ENCODE results near the gene COPZ1. TPM values are rescaled to one million over a fixed set of nuclear protein-coding genes. Genes with fewer than 3 reads are reported as not detected.

The COPZ1 gene
- total RNA-seq, 8 experiments from 2014 or later = 117 to 152 (median 133) TPM

DNA sequence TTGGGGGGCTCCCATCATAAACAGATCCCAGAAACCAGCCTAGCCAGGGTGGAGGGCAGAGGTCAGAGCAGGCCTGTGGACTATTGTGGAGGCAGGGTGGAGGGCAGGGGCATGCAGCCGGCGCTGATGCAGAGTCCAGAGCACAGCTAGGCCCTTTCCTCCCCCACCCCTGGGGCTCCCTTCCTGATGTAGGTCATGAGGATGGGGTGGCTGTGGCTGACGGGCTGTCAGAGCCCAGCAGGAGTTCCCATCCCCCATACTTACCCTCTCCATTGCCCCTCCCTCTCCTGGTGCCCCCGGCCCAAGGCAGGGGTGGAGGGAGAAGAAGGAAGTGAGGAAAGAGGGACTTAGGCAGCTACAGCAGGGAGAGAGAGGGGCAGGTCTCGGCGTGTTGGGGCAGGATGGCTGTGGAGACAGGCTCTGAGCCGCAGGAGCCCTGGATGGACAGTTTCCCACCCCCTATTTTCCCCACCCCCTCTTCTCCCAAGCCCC lies 65.3 kb downstream of the COPZ1 start:
- peak in 5 of 8 experiments; percentile 36 to 62 (median 50) for ATAC-seq (replicated peaks in 6 of 8)
- no peak overlapping the region for H3K27ac ChIP-seq
- in situ Hi-C loops (cut with MboI; ENCODE audit: low pct_unique_long_range_greater_than_20kb in 2 of 9, low sequenced_read_pairs in 9 of 9, unreplicated experiment in 9 of 9) = loop anchor here in 2 of 9 experiments (10.0 to 25.0 kb wide), 2 partner anchors 55 to 378 kb away; partner anchors contain the start of genes HOXC8 (in 1 of the 2) and HOXC9 (in 1 of the 2)
- H3K4me3 ChIP-seq = peak overlapping the region in 1 of 5 donors; percentile 42
- H3K4me1 ChIP-seq (replicated peaks in 1 of 2) = peaks cover 35 to 48% of the 10 kb centered on the region in 2 donors
- WGBS, 10 experiments = 60% methylated on average over 1 of the region's 7 CpGs; no CpG with 5 or more reads in 9 of the 10 experiments

DNA sequence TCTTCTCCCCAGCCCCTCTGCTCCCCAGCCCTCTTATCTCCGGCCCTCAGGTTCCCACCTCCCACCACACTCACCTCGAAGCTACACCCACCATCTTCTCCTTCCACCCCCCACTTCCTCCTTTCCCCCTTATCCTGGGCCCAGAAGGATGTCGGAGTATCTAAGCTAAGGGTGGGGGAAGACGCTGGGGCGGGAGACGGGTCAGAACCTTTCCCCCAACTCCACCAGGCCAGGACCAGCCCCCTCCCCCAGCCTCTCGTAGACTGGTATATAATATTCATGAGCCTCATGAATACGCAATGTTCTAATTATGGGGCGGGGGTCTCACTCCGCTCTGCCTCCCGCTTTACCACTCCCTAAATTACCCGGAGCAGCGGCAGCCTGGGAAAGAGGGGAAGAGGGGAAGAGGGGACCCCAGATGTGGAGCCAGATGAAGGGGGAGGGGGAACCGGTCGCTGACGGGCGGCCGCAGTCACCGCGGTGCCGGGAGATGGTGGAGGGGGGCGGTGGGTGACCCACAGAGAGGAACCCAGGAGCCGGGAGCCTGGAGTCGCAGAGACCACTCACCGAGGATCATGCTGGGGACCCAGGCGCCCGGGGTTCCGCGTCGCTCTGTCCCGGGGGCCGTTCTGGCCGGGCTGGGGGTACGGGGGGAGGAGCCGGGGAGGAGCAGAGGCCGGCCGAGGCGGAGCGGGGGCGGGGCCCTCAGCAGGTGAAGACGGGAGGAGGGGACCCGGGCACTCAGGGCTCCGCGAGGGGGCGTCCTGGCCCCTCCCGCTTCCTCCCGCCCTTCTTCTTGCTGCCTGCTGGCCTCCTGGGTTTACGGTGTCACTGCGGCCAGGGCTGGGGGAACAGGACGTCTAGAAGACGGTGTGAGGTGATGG lies 66.0 kb downstream of the COPZ1 start:
- Histone ChIP-seq H3K4me1 (replicated peaks in 1 of 2) (peaks cover 30 to 41% of the 10 kb centered on the region in 2 donors), H3K27ac (peak overlapping the region in 1 of 2 donors; percentile 44), H3K4me3 (peak overlapping the region; percentile 31 to 45 (median 42))
- in situ Hi-C loops (cut with MboI; ENCODE audit: low pct_unique_long_range_greater_than_20kb in 2 of 9, low sequenced_read_pairs in 9 of 9, unreplicated experiment in 9 of 9) = loop anchor here in 2 of 9 experiments (10.0 to 25.0 kb wide), 2 partner anchors 54 to 379 kb away; partner anchors contain the start of genes HOXC8 (in 1 of the 2) and HOXC9 (in 1 of the 2)
- peak in 5 of 8 experiments; percentile 60 to 77 (median 72) for ATAC-seq (replicated peaks in 6 of 8)
- no CpG with 5 or more reads among the region's 51 CpGs for WGBS, 10 experiments

DNA sequence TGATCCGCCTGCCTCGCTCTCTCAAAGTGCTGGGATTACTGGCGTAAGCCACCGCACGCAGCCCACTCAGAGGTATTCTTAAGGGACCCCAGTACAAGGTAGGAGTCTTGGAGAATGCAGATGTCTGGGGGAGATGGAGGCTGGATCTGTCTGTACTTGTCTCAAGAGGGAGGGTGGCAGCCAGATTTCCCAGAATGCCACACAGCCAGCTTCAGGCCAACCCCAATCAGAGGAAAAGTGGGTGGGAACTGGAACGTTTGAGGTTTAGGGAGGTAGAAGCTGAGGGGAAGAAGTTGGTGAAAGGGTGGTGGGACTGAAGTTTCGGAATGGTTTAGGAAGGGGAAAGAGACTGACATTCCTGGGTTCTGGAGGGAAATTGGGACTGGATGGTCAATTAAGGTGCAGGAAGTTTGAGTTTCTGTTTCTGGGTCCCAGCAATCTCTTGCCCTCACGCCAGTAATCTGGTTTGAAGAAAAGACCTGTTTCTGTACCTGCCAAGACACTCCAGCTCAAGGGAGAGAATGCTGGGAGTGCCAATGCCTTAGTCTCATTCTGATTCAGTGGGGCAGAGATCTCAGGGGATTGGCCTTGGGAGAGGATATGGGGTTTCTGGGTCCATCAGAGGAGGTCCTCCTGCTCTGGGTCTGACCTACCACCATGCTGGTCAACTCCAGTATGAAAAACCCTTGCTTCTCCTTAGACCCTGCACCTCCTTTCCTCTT lies 67.7 kb downstream of the COPZ1 start:
- peaks cover 22 to 31% of the 10 kb centered on the region in 2 donors for H3K4me1 ChIP-seq (replicated peaks in 1 of 2)
- H3K4me3 ChIP-seq = no peak overlapping the region
- in situ Hi-C loops (cut with MboI; ENCODE audit: low pct_unique_long_range_greater_than_20kb in 2 of 9, low sequenced_read_pairs in 9 of 9, unreplicated experiment in 9 of 9) = loop anchor here in 2 of 9 experiments (10.0 to 25.0 kb wide), 2 partner anchors 52 to 380 kb away; partner anchors contain the start of genes HOXC8 (in 1 of the 2) and HOXC9 (in 1 of the 2)
- 67 to 100% (median 100%) methylated on average over 1 to 4 of the region's 8 CpGs for WGBS, 10 experiments
- no peak overlapping the region for H3K27ac ChIP-seq
- no peak for ATAC-seq (replicated peaks in 6 of 8)

DNA sequence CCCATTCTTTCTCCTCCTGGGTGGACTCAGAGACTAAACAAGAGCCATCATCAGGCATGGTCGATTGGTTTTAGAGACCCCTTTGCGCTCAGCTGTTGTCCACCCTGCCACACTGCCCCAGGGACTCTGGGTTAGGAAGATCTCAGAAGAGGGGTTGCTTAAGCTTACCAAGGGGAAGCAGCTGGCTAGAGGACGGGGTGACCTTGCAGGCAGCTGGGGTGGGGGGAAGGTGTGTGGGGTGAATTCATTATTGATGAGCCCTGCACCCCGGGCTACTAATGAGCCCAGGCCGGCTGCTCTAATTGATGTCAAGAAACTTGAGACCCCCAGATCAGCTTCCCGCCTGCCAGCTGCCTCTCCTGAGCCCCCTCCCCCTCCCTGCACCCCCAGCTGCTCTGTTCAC lies 68.3 kb downstream of the COPZ1 start:
- in situ Hi-C loops (cut with MboI; ENCODE audit: low pct_unique_long_range_greater_than_20kb in 2 of 9, low sequenced_read_pairs in 9 of 9, unreplicated experiment in 9 of 9) = loop anchor here in 2 of 9 experiments (10.0 to 25.0 kb wide), 2 partner anchors 52 to 381 kb away; partner anchors contain the start of genes HOXC8 (in 1 of the 2) and HOXC9 (in 1 of the 2)
- Histone ChIP-seq H3K4me3 (no peak overlapping the region), H3K27ac (no peak overlapping the region), H3K4me1 (replicated peaks in 1 of 2) (peaks cover 17 to 26% of the 10 kb centered on the region in 2 donors)
- ATAC-seq (replicated peaks in 6 of 8) = no peak
- WGBS, 10 experiments = 85% methylated on average over 3 of the region's 6 CpGs; no CpG with 5 or more reads in 9 of the 10 experiments

DNA sequence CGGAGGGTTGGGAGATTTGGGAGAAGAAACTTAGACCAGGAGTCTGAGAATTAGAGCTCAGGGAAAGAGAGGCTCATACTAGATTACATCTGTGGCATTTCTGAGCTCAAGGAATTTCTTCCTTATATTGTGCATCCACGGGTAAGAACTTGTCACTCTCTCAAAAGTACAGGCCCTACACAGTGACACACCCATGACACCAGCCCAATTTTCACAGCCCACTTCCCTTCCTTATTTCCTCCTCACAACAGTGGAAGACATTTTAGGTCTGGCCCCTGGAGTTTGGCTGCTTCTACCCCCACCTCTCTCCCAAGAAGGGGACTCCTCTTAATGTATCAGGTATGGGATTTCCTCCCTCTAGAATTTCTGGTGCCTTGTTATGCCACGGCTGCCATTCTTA lies 68.8 kb downstream of the COPZ1 start:
- Histone ChIP-seq H3K4me3 (no peak overlapping the region), H3K4me1 (replicated peaks in 1 of 2) (peaks cover 17 to 22% of the 10 kb centered on the region in 2 donors), H3K27ac (no peak overlapping the region)
- no peak for ATAC-seq (replicated peaks in 6 of 8)
- in situ Hi-C loops (cut with MboI; ENCODE audit: low pct_unique_long_range_greater_than_20kb in 2 of 9, low sequenced_read_pairs in 9 of 9, unreplicated experiment in 9 of 9) = loop anchor here in 2 of 9 experiments (10.0 to 25.0 kb wide), 2 partner anchors 51 to 381 kb away; partner anchors contain the start of genes HOXC8 (in 1 of the 2) and HOXC9 (in 1 of the 2)
- 0 to 88% (median 65%) methylated on average over 1 to 3 of the region's 3 CpGs; no CpG with 5 or more reads in 2 of the 10 experiments for WGBS, 10 experiments

DNA sequence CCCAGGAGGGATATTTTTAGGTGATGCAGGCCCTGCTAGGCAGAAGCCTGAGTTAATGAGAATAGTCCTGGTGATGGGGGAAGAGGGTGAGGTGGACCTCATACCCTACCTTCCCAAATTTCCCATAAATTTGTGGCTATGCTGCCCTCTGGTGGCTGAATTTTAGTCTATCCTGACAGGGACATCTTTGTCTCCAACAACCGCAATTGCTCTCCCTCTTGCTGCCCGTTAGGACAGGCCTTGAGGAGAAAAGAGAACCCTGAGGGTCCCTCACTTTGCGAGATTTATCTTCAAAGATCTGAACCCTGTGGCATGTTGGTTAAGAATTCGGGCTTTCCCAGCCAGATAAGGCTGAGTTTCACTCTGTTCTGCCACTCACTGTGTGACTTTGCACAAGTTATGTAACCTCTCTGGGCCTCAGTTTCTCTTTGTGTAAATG lies 69.4 kb downstream of the COPZ1 start:
- ATAC-seq (replicated peaks in 6 of 8) = peak in 3 of 8 experiments; percentile 63 to 85 (median 68)
- no peak overlapping the region for H3K27ac ChIP-seq
- 0 to 76% (median 26%) methylated on average over 1 to 4 of the region's 4 CpGs; no CpG with 5 or more reads in 2 of the 10 experiments for WGBS, 10 experiments
- H3K4me1 ChIP-seq (replicated peaks in 1 of 2) = peaks cover 17 to 18% of the 10 kb centered on the region in 2 donors
- no peak overlapping the region for H3K4me3 ChIP-seq
- in situ Hi-C loops (cut with MboI; ENCODE audit: low pct_unique_long_range_greater_than_20kb in 2 of 9, low sequenced_read_pairs in 9 of 9, unreplicated experiment in 9 of 9) = loop anchor here in 2 of 9 experiments (10.0 to 25.0 kb wide), 2 partner anchors 51 to 382 kb away; partner anchors contain the start of genes HOXC8 (in 1 of the 2) and HOXC9 (in 1 of the 2)

DNA sequence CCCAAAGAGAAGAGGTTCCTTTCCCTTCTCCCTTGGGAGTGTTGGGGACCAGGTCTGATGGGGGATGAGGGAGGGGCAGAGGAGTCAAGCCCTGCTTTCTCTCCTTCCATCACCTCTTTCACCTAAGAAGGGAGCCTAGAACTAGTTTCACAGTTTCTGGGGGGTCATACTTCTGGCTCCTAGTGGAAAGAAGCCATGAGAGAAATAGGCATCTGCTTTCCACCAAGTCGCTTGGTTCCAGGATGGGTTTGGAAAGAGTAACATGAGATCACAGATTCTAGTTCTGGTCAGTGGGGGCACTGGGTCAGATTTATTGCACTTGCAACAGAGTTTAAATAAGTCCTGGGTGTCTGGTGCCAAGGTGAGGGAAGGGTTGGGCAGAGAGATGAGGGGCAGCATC lies 70.1 kb downstream of the COPZ1 start:
- Histone ChIP-seq H3K4me1 (replicated peaks in 1 of 2) (peaks cover 17 to 18% of the 10 kb centered on the region in 2 donors), H3K4me3 (no peak overlapping the region), H3K27ac (no peak overlapping the region)
- in situ Hi-C loops (cut with MboI; ENCODE audit: low pct_unique_long_range_greater_than_20kb in 2 of 9, low sequenced_read_pairs in 9 of 9, unreplicated experiment in 9 of 9) = loop anchor here in 2 of 9 experiments (10.0 to 25.0 kb wide), 2 partner anchors 50 to 383 kb away; partner anchors contain the start of genes HOXC8 (in 1 of the 2) and HOXC9 (in 1 of the 2)
- 83 to 100% (median 83%) methylated on average over 1 of the region's 1 CpG; no CpG with 5 or more reads in 7 of the 10 experiments for WGBS, 10 experiments
- no peak for ATAC-seq (replicated peaks in 6 of 8)

DNA sequence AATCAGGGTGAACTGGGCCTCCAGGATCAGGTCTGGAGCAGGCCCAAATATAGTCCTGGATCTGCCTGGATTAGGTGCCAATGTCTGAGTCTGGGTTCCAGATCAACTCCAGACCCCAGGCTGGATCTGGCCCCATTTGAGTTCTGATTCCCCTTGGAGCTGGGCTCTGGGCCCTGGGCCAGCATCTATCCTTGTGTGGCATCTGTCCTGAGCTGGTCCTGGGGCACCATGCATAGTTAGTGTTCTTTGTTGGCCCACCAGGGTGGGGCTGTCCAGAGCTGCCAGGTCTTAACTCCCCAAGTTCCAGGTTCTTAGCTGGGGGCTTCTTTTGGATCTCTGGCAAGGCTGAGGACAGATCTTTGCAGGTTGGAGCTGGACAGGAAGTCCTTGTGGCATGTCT lies 70.6 kb downstream of the COPZ1 start:
- Histone ChIP-seq H3K27ac (no peak overlapping the region), H3K4me1 (replicated peaks in 1 of 2) (peaks cover 13% of the 10 kb centered on the region in 2 donors), H3K4me3 (no peak overlapping the region)
- in situ Hi-C loops (cut with MboI; ENCODE audit: low pct_unique_long_range_greater_than_20kb in 2 of 9, low sequenced_read_pairs in 9 of 9, unreplicated experiment in 9 of 9) = loop anchor here in 2 of 9 experiments (10.0 to 25.0 kb wide), 2 partner anchors 49 to 383 kb away; partner anchors contain the start of genes HOXC8 (in 1 of the 2) and HOXC9 (in 1 of the 2)
- ATAC-seq (replicated peaks in 6 of 8) = no peak

DNA sequence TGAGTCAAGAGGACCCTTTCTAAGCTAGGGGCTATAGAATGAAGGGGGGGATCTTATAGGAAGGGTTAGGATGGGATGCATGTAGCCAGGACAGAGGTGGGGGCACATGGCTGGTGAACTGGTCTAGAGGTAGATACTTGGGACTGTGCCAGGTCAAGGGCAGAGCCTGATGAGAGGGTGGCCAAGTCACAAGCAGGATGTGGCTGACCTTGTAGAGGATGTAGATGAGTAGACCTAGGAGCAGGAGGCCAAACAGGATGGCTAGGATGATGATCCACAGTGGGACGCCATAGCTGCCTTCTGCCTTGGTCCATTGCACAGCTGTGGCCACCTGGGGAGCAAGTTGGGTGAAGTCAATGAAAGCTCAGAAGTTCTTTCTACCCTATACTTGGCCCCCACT lies 72.2 kb downstream of the COPZ1 start:
- no peak overlapping the region for H3K4me3 ChIP-seq
- 80 to 83% methylated on average over 1 of the region's 1 CpG; no CpG with 5 or more reads in 8 of the 10 experiments for WGBS, 10 experiments

DNA sequence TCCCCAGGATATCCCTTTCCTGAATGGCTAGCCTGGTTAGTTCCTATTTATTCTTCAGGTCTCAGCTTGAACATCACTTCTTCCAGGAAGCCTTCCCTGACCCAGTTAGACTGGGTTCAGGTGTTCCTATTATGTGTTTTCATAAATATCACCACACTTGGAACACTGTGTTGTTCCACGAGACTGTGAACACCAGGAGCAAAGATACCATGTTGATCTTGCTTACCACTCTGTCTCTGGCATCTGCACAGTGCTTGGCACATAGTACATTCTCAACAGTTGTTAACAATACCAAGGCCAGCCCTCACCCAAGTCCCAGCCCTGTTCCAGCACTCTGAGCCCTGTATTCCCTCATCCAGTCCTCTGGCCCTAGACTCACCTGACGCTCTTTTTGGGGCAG lies 73.3 kb downstream of the COPZ1 start:
- H3K4me3 ChIP-seq = no peak overlapping the region
- in situ Hi-C loops (cut with MboI; ENCODE audit: low pct_unique_long_range_greater_than_20kb in 2 of 9, low sequenced_read_pairs in 9 of 9, unreplicated experiment in 9 of 9) = loop anchor here in 2 of 9 experiments (10.0 to 25.0 kb wide), 2 partner anchors 47 to 386 kb away; partner anchors contain the start of genes HOXC8 (in 1 of the 2) and HOXC9 (in 1 of the 2)
- 78 to 100% (median 100%) methylated on average over 1 to 2 of the region's 2 CpGs; no CpG with 5 or more reads in 5 of the 10 experiments for WGBS, 10 experiments
- H3K27ac ChIP-seq = no peak overlapping the region
- no peak for ATAC-seq (replicated peaks in 6 of 8)
- peaks cover 0 to 4% of the 10 kb centered on the region in 2 donors for H3K4me1 ChIP-seq (replicated peaks in 1 of 2)

More for the DNA sequence above, 72.2 kb downstream of the COPZ1 start:
- Histone ChIP-seq H3K27ac (no peak overlapping the region), H3K4me1 (replicated peaks in 1 of 2) (peaks cover under 1 to 8% of the 10 kb centered on the region in 2 donors)
- ATAC-seq (replicated peaks in 6 of 8) = no peak
- in situ Hi-C loops (cut with MboI; ENCODE audit: low pct_unique_long_range_greater_than_20kb in 2 of 9, low sequenced_read_pairs in 9 of 9, unreplicated experiment in 9 of 9) = loop anchor here in 2 of 9 experiments (10.0 to 25.0 kb wide), 2 partner anchors 48 to 385 kb away; partner anchors contain the start of genes HOXC8 (in 1 of the 2) and HOXC9 (in 1 of the 2)

DNA sequence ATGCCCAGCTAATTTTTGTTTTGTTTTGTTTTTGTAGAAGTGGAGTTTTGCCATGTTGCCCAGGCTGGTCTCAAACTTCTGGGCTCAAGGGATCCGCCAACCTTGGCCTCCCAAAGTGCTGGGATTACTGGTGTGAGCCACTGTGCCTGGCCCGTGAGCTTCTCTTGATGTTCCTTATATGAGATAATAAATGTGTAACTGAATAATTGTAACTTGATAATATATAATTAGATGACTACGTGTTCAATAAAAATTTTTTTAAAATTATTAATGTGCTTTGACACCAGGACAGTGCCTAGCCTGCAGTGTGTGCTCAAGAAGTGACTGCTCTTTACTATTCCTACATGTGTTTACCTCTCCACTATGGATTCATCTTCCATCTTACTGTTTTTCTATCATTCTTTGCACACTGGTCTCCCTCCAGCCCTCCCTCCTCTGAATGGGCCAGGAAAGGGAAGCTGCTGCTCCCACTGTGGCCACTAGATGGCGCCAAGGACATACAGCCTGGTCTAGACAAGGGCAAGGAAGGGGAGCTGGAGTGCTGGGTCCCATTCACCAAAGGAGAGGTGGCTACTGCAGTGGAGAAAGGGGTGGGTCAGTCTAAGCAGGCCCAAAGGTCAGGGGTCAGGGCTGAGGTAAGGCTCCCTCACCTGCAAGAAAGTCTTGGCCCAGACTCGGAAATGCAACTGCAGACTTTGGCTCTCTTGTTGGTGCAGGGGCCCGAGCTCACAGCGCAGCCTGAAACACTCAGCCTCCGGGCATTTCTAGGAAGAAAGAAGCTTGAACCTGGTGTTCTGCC lies 74.3 kb downstream of the COPZ1 start:
- 43 to 90% (median 50%) methylated on average over 2 to 4 of the region's 8 CpGs; no CpG with 5 or more reads in 3 of the 10 experiments for WGBS, 10 experiments
- in situ Hi-C loops (cut with MboI; ENCODE audit: low pct_unique_long_range_greater_than_20kb in 2 of 9, low sequenced_read_pairs in 9 of 9, unreplicated experiment in 9 of 9) = loop anchor here in 2 of 9 experiments (10.0 to 25.0 kb wide), 2 partner anchors 46 to 387 kb away; partner anchors contain the start of genes HOXC8 (in 1 of the 2) and HOXC9 (in 1 of the 2)
- no peak overlapping the region for H3K27ac ChIP-seq
- H3K4me3 ChIP-seq = no peak overlapping the region
- peak; percentile 79 to 98 (median 88) for ATAC-seq (replicated peaks in 6 of 8)
- no peaks in the 10 kb centered on the region for H3K4me1 ChIP-seq (replicated peaks in 1 of 2)
